ENCODE measurements around the gene NFATC2.
A peak's percentile ranks its signal among the peaks of the same experiment; 100 is the strongest.
"Not testable (repeated sequence)": the region's sequence is repeated elsewhere in the genome, so short reads cannot be mapped to it uniquely, and the experiment has no call there.

The NFATC2 gene

DNA sequence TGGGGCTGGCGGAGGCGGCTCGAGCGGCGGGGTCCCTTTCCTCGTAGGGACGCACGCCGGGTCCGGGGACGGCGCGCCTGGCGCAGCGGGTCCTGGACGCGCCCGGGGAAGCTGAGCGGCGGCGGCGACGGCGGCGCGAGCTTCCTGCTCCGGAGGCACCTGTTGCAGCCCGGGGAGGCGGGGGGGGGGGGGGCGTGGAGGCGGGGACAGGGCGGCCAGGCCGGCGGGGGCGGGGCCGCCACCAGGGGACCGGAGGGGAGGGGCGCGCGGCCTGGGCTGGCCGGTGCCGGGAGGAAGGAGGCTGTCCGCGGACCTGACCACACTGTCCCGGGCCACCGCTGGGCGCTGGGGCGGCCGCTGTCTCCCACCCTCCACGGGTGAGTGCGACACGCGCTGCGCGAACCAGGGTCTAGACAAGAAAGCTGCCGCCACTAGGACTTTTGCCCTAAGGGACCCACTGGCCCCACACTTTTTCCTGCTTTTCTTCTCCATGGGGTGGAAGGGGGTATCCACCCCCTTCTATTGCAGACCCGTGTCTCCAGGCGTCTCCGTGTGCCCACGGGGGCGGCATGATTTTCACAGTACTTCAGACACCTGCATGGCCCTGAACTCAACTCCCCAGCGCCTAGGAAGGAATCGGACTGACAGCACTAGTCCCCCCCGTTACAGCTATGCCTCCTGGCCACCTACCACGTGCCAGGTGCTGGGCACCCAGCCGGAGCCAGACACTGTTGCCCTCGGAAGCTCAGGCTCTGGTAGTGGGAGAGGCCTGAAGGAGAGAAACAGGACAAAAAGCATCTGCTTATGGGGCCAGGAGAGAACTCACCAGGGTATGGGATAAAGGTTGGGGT, at the start of gene NFATC2:
Gene NFATC2 (minus strand): TSS at position 149 of the 851 bp plus-strand sequence. CDS start 220 bp downstream, outside the sequence.
- peak; percentile 64 for DNase-seq

DNA sequence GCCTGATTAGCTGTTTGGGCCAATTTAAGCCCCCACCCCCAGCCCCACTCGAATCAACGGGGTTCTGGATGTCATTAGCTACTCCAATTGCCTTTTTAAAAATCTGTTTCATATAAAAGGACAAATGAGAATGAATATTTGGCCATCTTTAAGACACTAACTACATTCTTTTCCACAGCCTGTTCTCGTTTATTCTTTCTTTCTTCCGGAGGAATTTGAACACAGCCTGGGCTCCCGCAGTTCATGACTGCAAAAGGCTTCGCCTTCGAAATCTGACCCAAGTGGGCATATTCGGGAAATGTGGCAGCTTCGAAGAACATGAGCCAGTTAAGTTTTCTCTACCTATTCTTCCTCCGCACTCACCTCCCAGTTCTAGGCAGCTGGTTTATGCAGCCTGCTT, 49.4 kb upstream of the NFATC2 start:
- no peak for DNase-seq

DNA sequence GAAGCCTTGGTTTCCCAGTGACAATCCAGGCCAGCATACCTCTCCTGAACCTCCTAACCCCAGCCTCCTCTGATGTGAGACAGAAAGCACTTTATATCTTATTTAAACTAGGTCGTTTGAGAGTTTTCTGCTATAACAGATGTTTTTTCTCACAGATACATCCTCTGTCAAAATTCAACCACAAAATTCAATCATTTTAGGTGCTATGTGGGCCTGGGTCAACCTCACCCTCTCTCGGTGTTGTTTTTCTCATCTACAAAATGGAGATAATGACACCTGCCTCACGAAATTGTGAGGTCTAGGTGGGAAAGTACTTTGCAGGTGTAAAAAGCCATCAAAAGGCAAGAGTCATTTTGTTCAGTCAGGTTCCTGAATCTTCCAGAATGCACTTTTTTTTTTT, 46.2 kb upstream of the NFATC2 start:
- no peak for DNase-seq

DNA sequence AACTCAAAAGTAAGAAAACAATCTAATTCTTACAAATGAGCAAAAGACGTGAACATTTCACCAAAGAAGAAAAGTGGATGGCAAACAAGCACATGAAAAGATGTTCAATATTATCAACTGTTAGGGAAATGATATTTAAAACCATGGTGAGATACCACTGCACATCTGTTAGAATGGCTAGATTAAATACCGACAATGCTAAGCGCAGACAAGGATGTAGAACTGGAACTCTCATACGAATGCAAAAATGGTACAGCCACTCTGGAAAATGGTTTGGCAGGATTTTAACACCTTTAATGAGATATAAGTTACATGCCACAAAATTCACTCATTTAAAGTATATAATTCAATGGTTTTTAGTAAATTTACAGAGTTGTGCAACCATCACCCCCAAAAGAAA, 44.6 kb upstream of the NFATC2 start:
- DNase-seq = no peak

DNA sequence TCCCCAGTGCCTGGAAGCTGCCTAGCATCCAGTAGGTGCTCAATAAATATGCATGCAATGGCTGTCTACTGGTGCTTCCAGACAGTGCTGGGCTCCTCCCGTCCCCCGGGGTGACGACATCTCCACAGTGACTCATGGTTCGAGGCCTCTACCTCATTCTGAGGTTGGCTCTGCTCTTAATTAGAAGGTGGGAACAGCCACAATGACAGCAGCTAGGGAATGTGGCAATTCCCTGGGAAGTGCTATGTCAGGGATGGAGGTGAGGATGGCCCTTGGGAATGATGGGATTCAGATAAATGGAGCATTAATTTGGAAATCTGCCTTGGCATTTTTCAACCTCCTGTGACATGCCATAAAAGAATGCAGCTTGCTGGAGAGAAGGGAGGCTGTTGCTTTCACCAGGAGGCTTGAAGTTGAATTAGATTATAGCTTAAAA, 43.5 kb upstream of the NFATC2 start:
- no peak for DNase-seq

DNA sequence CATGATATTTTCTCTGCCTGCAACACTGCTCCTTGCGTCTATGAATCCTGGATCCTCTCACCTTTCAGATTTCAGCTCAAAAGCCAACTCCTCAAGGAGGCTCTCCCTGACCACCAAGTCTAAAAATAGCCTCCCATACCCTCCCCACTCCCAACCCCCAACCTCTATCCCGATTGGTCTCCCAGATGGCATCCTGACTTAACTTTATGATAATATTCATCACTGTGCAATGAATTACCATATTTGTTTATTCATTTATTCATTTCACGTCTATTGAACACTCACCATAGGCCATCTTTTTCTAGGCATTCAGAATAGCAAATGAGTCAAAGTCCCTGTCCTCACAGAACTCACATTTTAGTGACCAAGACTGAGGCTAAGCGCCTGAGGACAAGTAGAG, 42.6 kb upstream of the NFATC2 start:
- DNase-seq = no peak

DNA sequence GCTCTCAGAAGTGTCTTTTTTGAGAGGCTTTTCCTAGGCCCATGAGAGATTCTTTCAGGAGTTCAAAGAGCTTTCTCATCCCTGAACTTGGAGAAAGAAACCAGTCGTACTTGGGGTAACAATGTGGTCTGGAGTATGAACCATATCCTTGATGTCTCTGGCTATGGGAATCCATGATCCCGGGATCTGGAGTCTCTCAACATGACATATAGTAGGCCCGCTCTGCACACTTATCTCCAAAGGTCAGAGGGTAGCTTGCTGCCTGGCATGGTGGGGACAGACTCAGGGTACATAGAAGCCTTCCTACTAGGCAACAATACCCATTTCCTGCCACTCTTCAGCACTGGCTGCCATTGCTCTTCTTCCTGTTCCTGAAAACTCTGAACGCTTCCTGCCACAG, 42.2 kb upstream of the NFATC2 start:
- DNase-seq = no peak

DNA sequence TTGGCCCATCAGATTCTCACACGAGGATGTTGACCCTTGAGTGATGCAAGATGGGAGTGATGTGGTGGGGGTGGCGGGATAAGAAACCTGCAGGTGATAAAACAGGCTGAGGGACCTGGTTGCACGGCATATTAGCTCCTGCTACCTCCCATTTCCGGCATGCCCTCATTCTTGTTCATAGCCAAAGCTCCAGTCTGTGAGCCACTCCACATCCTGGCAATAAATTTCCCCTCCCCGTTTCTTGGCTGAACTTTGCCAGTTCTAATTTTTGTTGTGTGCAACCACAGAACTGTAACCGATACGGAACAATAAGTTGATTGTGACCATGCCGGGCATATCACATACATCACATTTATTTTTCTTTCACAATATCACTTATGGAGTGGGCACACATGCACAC, 41.6 kb upstream of the NFATC2 start:
- no peak for DNase-seq

DNA sequence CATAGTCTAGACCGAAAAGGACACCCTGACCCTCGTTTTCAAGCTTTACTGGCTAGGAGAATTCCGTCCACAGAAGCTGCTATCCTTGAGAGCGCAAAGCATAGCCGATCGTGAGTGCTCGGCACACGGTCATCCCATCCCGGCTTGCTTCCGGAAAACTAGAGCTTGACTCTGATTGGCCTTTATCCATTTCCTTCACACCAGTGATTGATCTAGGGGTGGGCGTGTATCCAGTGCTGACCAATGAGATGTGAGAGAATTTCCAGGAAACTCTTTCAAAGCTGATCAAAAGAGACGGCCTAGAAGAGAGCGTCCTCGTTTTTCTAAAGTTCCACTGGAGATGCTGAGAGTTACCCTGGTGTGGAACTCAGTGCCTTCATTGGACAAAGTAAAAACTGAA, 41.0 kb upstream of the NFATC2 start:
- DNase-seq = no peak

DNA sequence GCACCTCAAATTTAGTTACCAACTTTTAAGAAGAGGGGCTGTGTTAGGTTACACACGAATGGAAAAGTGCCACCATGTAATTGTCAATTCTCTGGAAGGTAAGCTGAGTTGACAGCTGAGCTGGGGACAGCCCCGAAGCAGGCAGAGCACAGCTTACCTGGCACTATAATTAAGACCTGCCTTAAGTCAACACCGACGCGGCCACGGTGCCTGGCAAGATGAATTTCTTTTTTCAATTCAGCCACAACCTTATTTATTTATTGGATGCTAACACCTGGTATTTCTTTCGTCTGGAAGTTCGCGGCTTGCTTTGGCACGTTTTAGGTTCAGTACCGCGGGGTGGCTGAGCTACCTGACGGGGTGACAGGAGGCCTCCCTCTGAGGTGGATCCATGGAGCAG, 40.6 kb upstream of the NFATC2 start:
- DNase-seq = peak; percentile 73

DNA sequence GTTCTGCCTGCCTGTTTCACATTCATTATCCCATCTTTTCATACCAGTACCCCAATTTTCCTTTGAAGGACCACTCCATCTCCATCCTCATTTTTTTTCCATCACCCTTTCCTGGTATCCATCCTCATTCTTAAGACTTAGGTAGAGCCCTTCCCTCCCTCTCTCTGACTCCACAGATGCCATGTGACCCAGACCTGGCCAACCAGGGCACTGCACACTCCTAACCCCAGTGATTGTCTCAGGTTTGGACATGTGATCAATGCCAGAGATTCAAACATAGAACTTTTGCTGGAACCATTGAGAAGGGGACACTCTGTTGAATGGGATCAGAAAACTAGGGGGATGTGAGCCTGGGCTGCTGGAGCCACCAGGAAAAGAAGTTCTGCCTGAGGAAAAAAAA, 39.1 kb upstream of the NFATC2 start:
- no peak for DNase-seq

DNA sequence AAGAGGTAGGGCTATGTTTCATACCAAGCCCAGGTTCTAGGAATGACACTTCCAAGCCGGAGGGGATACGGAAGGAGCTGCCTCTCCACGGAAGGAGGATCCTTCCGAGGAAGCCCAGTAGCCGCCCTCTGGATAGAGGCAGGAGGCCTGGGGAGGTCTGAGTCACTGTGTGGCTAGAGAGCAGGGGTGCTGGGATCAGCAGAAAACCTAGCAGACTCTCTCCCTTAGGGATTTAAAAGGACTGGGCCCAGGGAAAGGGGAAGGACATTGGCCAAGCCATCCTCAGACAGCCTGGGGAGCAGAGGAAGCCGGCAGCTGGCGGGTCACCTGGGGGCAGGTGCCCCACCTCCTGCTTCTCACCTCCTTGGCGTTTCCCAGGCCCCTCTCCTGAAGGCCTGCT, 36.6 kb upstream of the NFATC2 start:
- DNase-seq = no peak

DNA sequence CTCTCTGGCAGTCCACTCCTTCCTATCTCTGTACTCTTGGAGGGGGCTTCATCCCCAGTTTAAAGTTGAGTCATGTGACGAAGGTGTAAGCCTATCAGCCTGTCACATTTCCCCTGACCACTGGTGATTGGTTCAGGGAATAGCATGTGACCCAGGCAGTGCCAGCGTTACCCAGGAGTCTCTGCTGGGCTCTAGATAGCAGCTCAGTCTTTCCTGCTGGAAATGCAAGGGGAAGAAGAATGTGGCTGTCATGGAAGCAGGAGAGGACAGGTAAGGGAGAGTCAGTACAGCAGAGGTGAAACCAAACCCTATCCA, 35.6 kb upstream of the NFATC2 start:
- DNase-seq = no peak

DNA sequence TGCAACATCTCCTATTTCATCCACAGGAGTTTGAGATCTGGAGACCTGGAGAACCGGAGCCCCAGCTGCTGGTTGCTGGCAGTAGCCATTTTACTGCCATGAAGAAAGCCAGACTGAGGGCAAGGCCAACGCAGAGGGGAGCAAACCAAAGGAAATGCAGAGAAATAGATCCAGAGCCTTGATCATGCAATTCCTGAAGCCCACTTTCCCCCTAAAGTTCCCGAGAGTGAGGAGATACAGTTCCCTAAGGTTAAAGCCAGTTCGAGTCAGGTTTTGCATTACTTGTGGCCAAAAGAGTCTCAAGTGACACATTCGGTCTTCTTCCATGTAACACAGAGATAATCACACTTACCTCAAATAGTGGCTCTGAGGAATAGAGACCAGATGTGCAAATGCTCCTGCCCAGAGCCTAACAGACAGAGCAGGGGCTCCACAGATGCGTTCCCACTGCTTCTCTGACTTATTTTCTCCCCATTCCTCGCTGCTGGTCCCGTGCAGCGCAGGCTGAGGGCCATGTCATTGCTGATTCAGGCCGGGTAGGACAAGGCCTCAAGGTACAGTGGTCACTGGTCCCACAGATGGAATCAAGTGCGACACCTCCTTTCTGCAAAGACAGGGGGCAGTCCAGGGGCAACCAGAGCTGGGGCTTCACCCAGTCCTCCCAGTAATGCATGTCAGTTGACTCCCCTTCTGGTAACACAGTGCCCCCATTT, 35.1 kb upstream of the NFATC2 start:
- DNase-seq = no peak

DNA sequence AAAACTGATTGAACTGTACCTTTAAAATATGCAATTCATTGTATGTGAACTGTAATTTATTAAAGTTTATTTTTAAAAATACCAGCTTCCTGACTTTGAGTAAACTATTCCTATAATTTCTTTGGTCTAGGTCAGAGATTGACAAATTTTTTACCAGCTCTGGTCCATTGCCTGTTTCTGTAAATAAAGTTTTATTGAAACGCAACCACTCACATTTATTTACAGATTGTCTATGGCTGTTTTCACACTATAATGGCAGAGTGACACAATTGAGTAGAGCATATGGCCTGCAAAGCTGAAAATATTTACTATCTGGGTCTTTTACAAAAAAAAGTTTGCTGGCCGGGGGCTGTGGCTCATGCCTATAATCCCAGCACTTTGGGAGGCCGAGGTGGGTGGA, 33.0 kb upstream of the NFATC2 start:
- no peak for DNase-seq

DNA sequence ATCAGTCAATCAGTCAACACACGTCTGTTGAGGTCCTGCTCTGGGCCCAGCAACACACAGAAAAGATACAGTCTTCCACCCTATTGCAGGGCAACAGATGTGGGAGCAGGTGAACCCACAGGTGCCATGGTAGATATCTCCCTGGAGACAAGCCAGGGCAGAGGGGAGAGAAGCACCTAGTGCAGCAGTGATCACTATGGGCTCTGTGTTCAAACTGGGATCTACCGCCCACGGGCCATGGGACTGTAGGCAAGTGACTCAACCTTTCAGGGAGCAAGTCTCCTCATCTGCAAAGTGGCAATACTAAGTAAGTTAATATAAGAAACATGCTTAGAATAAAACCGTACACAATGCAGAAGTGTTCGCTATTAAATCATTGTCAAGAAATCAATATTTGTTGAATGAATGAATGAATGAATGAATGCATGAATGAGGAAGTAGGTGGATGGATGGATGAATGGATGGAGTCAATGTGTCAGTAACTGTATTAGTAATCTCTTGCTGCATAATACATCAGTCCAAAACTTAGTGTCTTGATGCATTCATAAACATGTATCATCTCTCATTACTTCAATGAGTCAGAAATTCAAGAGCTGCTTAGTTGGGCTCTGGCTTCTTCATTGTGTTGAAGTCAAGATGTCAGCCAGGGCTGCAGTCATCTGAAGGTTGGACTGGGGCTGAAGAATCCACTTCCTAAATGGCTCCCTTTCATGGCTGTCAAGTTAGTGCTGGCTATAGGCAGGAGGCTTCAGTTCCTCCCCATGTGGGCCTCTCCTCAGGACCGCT, 31.9 kb upstream of the NFATC2 start:
- no peak for DNase-seq

DNA sequence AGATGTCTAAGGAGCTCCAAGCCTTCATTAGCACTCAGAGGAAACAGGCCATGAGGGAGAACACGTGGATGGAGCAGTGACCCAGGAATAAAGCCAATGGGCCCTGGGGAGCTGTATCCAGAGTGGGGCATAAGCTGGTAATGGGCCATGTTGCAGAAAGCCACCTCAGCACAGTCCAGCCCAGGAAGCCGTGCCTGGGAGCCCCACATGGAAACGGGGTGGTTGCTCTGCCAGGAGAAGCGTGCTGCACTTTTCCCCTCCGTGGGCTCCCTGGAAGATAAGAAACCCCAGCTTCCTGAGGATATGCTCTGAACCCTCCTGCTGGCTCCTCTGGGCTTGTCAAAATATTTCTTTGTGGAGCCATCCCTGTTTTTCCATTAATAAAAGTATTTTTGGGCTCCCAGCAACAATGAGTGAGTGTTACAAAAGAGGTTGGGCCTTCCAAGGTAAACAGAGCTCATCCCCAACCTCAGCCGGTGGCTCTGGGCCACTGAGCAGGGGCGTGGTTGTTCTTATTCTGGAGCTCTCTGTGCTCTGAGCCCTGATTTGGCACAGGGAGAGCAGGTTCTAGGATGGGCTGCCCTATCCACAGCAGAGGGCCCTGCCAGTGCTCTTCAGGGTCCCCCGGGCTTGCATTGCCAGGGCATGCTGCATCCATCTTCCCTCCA, 31.2 kb upstream of the NFATC2 start:
- no peak for DNase-seq

DNA sequence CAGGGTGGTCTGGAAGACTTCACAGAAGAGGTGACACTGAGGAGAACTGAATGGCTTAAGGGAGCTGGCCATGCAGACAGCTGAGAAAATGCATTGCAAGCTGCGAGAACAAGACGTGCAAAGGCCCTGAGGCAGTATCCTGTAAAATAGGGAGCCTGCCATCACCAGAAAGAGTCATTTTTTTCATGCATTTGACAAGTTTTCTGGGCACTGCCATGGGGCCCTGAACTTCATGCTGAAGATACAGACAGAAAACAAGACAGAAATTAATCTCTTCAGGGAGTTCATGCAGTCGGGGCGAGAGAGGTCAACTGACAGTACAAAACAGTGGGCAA, 28.9 kb upstream of the NFATC2 start:
- DNase-seq = no peak

DNA sequence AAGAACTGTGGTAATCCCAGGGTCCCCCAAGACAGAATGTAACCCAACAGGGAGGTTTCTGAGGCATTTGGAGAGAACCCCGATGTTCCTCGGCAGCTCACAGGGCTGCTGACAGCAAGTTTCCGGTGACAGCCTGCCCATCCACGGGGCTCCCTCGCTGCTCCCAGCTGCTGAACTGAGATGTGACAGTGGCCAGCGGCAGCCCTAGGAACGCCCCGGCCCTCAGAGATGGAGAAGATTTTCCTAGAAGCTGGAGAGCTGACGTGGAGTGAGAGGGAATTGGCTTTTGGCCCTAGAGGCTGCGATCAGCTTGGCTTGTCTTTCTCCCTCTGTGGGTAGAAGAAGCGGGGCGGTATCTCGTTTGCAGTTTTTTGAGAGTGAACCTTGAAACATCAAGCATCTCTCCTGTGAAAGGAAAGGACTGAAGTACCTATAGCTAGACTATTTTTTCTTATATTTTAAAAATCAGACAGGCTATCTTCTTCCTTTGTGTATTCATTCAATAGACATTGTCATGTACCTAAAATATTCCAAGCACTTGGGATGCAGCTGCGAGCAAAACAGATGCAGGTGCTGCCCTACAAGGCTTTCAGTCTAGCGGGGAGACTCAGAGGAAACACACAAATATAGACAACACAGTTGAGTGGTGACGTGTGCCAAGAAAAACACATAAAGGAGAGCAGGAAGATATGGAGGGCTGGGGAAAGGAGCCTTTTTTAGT, 28.4 kb upstream of the NFATC2 start:
- peak; percentile 16 for DNase-seq

DNA sequence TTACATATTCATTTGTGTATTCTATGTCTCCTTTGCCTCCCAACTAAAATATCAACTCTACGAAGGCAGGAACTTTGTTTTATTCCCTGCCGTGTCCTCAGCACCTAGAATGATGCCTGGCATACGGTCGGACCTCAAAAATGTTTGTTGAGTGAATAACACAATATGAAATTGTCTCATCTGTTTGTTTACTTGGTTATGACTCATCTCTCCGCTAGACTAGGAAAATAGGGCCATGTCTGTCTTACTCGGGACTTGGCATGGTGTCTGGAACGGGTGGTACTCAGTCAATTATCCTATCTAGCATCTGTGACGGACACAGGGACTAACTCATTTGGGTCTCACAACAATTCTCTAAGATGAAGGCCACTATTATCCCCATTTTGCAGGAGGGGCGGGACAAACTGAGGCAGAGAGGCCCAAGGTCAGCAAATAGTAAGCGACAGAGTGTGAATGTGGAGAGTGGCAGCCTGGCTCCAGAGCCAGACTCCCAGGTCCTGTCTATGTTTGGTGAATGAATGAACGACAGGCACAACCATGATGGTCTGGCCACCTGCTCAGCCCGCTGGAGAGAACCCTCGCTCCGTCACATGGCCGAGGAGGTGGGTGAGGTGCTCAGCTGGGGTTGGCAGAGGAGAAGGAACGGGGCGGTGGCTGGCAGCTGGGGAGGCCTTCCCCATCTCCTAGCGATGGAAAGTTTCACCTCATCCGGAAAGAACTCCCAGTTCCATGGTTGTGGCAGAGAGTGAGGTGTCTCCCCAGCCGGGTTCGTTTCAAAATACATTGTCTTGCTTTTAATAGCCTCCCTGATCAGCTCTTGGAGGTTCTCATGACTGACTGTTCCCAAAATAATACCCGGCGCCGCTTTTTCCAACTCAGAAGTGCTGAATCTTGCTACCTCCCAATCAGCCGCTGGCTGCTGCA, 27.6 kb upstream of the NFATC2 start:
- DNase-seq = no peak

DNA sequence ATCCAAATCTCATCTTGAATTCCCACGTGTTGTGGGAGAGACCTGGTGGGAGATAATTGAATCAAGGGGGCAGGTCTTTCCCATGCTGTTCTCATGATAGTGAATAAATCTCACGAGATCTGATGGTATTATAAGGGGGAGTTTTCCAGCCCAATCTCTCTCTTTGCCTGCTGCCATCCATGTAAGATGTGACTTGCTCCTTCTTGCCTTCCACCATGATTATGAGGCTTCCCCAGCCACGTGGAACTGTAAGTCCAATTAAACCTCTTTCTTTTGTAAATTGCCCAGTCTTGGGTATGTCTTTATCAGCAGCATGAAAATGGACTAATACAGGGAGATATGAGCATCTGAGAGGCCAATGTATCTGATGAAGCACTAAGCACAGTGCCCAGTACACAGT, 26.0 kb upstream of the NFATC2 start:
- not testable (repeated sequence) for DNase-seq

DNA sequence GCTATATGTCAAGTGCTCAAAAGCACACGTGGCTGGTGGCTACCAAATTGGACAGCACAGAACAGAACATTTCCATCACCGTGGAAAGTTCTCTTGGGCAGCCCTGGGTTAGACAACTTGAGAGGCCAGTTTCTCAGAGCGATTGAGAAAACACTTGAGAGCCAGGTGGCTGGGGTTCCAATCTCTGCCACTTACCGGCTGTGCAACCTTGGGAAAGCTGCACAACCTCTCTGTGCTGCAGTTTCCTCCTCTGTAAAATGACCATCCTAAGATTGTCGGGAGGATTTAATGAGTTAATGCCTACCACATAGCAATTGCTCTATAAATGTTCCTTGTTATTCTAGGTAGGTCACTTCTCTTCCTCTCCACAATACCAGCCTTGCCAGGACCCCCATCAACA, 25.1 kb upstream of the NFATC2 start:
- no peak for DNase-seq
